Keratinocyte (primary cell): ENCODE results near the gene C11orf24.

Experiments used
- CTCF ChIP-seq, 3 experiments: IDR thresholded peaks in 1 of 3; conservative IDR thresholded peaks in 1 of 3; optimal IDR thresholded peaks in 1 of 3; 2 replicates in 2 of 3; 3 replicates in 1 of 3; pipeline versions ENCODE3 to v1.5.1; 2011; ENCODE audit warnings: low read length in 3 of 3, mild to moderate bottlenecking in 3 of 3, moderate library complexity in 2 of 3, control low read depth in 1 of 3, inconsistent platforms in 1 of 3; ENCODE audit not compliant: insufficient read depth in 2 of 3; ENCODE audit errors: extremely low read depth in 1 of 3
- EZH2 ChIP-seq: IDR thresholded peaks from one replicate; pipeline ENCODE4 v1.6.1; 2012; ENCODE audit warnings: inconsistent platforms, mild to moderate bottlenecking, low read length, moderate library complexity

GRCh38 chr11:68282141-68282860 is 10.5 kb upstream of the C11orf24 start:
- TF ChIP-seq CTCF (optimal IDR thresholded peaks at IDR 0.05 in 1 of 3, IDR thresholded peaks at IDR 0.05 in 1 of 3, conservative IDR thresholded peaks at IDR 0.05 in 1 of 3; ENCODE audit: extremely low read depth in 1 of 3, insufficient read depth in 2 of 3, low read length in 3 of 3) (no peak), EZH2 (no peak)
